ENCODE results near the gene RAB40C. TPM values are rescaled to one million over a fixed set of nuclear protein-coding genes. Genes with fewer than 3 reads are reported as not detected.

RAB40C gene
- polyA plus RNA-seq, 1 donor = 12.6 TPM

GRCh38 chr16:616733-617586, 27.1 kb downstream of the RAB40C start:
- no peak for DNase-seq (ENCODE audit: low read depth)

DNA sequence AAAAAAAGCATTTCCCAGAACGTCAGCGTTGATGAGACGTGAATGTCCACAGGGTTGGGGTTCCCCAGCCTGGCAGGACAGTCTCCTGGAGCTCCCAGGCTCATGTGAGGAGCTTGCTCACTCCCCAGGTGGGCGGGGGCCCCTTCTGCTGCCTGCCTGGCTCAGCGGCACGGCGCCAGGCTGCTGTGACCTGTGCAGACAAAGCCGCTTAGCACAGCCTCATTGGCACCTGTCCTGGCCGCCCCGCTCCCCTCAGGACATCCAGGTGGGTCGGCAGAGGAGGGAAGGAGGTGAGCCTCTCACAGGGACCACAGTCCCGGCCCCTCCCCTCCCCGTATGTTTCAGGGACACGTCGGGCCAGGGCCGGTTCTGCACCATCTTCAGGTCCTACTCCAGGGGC, 28.0 kb downstream of the RAB40C start:
- DNase-seq (ENCODE audit: low read depth) = no peak

DNA sequence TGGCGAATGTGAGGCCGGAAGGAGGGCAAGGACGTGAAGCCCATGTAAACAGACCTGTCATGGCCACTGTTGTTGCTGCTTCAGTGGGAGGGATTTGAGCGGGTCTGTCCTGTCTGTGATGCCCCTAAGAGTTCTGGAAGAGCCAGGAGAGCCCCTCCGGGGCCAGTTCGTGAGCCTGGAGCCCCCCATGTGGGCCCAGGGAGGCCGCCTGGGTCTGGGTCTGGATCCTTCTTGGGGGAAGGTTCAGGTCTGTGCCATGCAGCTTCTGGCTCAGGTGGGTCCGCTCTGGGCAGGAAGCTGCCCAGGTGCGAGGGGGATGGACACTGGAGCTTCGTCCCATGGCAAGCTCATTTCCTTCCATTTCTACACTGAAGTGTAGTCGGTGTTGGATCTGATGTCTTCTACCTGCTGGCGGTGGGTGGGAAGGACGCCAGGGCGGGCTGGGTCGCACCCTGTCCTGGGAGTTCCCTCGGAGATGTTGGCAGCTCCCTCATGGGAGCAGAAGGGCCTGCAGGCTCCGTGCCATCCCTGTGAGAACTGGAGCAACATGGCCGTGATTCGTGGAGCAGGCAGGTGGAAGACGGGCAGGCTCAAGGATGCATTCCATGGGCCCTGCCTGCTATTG, 29.7 kb downstream of the RAB40C start:
- DNase-seq (ENCODE audit: low read depth) = no peak

DNA sequence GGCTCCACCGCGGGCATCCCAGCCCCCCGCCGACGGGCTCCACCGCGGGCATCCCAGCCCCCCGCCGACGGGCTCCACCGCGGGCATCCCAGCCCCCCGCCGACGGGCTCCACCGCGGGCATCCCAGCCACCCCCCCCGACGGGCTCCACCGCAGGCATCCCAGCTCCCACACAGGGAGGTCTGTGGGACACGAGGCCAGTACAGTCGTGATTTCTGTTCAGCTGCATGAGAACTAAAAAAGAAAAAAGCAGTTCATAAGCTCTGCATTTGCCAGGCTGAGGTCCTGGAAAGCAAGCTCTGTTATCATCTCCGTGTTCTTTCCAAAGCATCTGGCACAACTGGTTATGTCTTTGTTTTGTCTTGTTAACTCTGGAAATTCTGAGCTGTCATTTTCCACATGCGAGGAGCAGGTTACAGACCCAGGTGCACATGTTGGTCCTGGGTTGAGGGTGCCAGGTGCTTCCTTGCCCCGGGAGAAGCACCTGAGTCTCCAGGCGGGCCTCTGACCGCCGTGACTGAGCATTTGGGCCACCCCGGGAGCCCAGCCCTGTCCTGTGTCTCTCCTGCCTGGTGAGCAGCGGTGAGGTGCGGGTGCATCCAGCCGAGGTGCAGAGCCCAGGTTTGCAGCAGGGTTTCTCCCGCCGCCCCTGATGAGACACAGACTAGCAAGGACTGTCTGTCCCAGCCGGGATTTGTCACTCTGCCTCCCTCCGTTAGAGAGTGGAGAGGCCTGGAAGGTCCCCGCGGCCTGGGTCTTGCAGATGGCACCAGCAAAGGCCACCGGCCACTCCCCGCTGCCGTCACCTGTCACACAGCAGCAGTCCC, 31.0 kb downstream of the RAB40C start:
- DNase-seq (ENCODE audit: low read depth) = no peak

GRCh38 chr16:621526-622105, 31.8 kb downstream of the RAB40C start:
- no peak for DNase-seq (ENCODE audit: low read depth)

DNA sequence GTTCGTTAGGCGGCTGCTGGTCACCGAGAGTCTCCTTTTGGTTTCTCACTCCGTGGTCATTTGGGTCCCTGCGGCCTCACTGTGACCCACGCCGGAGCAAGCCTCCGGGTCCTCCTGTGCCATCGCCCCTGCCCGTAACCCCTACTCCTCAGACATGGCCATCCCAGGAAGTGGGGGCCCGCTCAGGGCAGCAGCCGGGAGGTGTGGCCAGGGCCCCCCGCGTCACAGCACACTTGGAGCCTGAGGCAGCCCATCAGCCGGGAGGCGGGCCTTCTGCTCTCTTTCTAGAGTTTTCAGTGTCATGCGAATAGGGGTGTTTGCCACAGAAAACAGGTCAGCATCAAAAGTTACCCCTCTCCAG, 33.0 kb downstream of the RAB40C start:
- DNase-seq (ENCODE audit: low read depth) = no peak

- no peak for DNase-seq (ENCODE audit: low read depth)
Measured at GRCh38 chr16:624526-625070, 34.7 kb downstream of the RAB40C start.

GRCh38 chr16:625117-625976, 35.5 kb downstream of the RAB40C start:
- no peak for DNase-seq (ENCODE audit: low read depth)

GRCh38 chr16:625977-626765, 36.3 kb downstream of the RAB40C start:
- DNase-seq (ENCODE audit: low read depth) = no peak

- no peak for DNase-seq (ENCODE audit: low read depth)
Measured at GRCh38 chr16:626787-627453, 37.1 kb downstream of the RAB40C start.

GRCh38 chr16:627454-628239, 37.8 kb downstream of the RAB40C start:
- DNase-seq (ENCODE audit: low read depth) = no peak

DNA sequence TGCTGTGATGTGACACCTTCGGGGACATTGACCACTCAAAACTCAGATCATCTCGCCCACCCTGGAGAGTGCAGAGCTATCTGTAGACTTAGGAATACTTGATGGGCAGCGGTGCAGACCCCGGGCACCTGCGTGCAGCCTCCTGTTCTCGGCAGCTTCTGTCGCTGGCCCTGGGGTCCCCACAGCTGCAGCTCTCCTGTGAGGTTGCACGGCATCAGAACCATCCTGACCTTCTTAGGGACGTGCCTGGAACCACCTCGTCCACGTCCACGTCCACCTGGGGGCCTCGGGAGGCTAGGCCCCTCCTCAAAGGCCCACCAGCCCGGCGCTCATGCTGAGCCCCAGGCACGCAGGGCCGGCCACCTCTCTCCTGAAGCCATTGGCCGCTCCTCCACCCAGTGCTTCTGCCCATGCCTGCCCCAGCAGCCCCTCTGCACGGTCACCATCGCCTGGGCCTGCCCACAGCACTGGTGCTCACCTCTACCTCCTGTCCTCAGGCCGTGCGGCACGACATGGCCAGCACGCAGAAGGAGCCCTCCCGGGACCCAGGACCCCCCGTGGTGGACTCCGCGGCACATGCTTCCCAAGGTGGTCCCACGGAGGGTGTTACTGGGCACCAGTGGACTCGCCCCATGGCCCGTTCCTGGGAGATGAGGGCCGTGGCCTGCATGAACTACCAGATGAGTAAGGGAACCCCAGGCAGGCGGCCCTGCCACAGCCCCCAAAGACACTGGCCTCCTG, 38.6 kb downstream of the RAB40C start:
- DNase-seq (ENCODE audit: low read depth) = no peak

DNA sequence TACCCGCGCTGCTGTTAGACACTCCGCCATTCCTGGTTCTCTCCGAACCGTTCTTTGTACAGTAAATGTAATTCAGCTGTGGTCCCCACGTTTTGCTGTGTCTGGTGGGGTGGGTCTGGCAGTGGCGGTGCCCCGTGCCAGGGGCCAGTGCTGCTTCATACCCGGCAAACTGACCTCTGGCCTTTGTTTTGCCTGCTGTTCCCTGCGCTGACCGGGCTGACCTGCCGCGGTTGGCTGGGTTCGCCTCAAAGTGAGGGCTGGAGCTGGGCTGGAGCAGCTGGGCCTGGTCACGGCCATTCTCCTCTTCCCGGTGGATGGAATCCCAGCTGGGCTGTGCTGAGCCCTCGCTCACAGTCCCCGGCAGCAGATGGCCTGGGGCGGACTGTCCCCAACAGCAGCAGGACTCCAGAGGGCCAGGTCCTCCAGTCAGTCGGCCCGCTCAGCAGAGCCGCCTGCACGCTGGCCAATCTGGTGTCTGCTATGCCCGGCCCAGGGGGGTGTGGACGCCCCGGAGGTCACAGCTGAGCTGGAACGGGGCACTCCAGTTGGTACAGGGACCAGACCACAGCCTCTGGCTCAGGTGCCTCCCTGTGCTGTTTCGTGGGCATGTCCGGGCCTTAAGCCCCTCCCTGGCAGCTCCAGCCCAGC, 39.4 kb downstream of the RAB40C start:
- no peak for DNase-seq (ENCODE audit: low read depth)

GRCh38 chr16:629833-630248, 40.0 kb downstream of the RAB40C start:
- DNase-seq (ENCODE audit: low read depth) = no peak

DNA sequence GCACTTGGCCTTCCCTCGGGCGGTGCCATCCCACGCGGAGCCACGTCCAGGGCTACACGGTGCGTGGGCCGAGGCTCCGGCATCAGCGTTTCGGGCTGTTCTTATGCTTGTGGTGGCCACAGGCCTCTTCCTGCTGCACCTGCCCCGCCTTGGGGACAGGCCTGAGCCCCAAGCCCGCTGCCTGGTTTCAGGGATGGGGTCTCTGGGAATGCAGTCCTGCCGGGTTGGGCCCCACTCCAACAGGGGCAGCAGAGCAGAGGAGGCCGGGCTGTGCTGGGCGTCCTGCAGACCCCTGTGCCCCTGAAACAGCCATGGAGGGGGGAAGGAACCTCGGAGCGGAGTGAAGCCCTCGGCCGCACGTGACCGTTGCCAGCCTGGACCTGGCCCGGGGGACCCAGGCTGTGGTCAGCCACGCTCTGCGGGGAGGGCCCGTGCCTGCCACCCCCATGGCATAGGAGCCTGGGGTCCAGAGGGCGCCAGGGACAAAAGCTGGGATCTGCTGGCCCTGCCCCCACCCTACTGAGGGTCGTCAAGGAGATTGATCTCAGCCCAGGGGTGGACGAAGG, 40.5 kb downstream of the RAB40C start:
- no peak for DNase-seq (ENCODE audit: low read depth)

- DNase-seq (ENCODE audit: low read depth) = no peak
Measured at GRCh38 chr16:630815-631405, 41.0 kb downstream of the RAB40C start, which contains the start of gene WFIKKN1. Gene WFIKKN1, plus strand, starts transcription at chr16:630985. Its CDS starts 269 bp downstream, at chr16:631254.
